ENCODE results near the gene GPC6. TPM values are rescaled to one million over a fixed set of nuclear protein-coding genes. Genes with fewer than 3 reads are reported as not detected.

GPC6 gene
- total RNA-seq, 2 experiments from 2014 or later = not detected

DNA sequence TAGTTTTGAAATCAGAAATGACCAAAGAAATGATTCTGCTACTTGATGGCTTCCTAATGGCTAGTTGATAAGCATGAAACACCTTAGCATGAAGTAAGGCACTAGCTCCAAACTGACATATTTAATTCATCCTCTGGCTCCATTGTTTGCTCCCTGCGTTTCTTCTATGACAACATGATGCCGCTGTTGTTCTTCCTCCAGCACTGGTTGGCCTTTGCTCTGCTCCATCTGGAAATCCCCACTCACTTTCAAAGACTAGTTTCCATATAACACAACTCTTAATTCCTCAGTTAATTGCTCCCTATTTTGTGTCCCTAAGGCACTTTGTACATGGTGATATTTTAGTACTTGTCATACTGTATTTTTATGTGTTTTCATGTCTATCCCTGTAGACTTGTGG lies 151.6 kb downstream of the GPC6 start:
- Histone ChIP-seq H3K36me3 (ENCODE audit: insufficient read depth, low read length) (no peaks in the 10 kb centered on the region), H3K4me3 (ENCODE audit: low read depth, low read length, poor library complexity, severe bottlenecking) (no peak overlapping the region), H3K9me2 (ENCODE audit: insufficient read depth, low read length) (no peaks in the 10 kb centered on the region), H3K79me2 (ENCODE audit: insufficient read depth, low read depth, low read length) (no peaks in the 10 kb centered on the region), H2AFZ (ENCODE audit: low read length) (peak overlapping the region; percentile 64; the same call in 1 of the 2 replicates), H3K9me3 (ENCODE audit: low read length) (no peaks in the 10 kb centered on the region), H3K27ac (ENCODE audit: low read depth, low read length, poor library complexity, severe bottlenecking) (peak overlapping the region; percentile 97), H4K20me1 (ENCODE audit: insufficient read depth, low read length) (no peaks in the 10 kb centered on the region), H3K4me2 (ENCODE audit: low read length) (no peak overlapping the region), H3K4me1 (ENCODE audit: insufficient read depth, low read length, poor library complexity, severe bottlenecking) (peaks cover 29% of the 10 kb centered on the region)
- ChIA-PET POLR2A (no interaction called here), CTCF (ENCODE audit: unreplicated experiment) (no interaction called here)
- no peak for DNase-seq (ENCODE audit: low spot score)
- no TSS peak for BruUV-seq (replicated peaks)
- intact Hi-C loops (cut with micrococcal nuclease; ENCODE audit: unreplicated experiment) = no loop called here
- no peak for TF ChIP-seq EZH2phosphoT487 (IDR thresholded peaks at IDR 0.05; ENCODE audit: borderline replicate concordance, low read depth, low read length)
- TF ChIP-seq, protein P1, sequence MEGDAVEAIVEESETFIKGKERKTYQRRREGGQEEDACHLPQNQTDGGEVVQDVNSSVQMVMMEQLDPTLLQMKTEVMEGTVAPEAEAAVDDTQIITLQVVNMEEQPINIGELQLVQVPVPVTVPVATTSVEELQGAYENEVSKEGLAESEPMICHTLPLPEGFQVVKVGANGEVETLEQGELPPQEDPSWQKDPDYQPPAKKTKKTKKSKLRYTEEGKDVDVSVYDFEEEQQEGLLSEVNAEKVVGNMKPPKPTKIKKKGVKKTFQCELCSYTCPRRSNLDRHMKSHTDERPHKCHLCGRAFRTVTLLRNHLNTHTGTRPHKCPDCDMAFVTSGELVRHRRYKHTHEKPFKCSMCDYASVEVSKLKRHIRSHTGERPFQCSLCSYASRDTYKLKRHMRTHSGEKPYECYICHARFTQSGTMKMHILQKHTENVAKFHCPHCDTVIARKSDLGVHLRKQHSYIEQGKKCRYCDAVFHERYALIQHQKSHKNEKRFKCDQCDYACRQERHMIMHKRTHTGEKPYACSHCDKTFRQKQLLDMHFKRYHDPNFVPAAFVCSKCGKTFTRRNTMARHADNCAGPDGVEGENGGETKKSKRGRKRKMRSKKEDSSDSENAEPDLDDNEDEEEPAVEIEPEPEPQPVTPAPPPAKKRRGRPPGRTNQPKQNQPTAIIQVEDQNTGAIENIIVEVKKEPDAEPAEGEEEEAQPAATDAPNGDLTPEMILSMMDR (conservative IDR thresholded peaks at IDR 0.05; ENCODE audit: low read length) = no peak

DNA sequence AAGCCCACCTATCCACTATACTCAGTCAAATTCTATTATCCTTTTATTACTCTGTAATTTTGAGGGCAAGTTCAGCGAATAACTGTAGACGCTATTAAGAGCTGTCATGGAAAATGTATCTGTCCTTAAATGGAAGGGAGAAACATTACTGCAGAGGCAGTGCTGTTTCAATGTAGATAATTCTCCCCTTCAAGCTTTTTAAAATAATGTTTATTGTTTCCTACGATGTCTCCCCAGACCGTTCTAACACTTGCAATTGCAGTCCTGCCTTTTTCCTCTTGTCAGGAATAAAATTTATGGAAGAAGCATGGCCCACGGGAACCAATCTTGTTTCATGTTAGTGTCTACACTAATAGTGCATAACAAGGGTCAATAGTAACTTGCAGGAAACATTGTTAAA lies 159.5 kb downstream of the GPC6 start:
- no peak overlapping the region for H3K4me2 ChIP-seq (ENCODE audit: low read length)
- H3K4me1 ChIP-seq (ENCODE audit: insufficient read depth, low read length, poor library complexity, severe bottlenecking) = no peaks in the 10 kb centered on the region
- no peak overlapping the region for H2AFZ ChIP-seq (ENCODE audit: low read length)
- H4K20me1 ChIP-seq (ENCODE audit: insufficient read depth, low read length) = no peaks in the 10 kb centered on the region
- POLR2A ChIA-PET = no interaction called here
- no peaks in the 10 kb centered on the region for H3K9me2 ChIP-seq (ENCODE audit: insufficient read depth, low read length)
- no peaks in the 10 kb centered on the region for H3K9me3 ChIP-seq (ENCODE audit: low read length)
- H3K4me3 ChIP-seq (ENCODE audit: low read depth, low read length, poor library complexity, severe bottlenecking) = no peak overlapping the region
- no TSS peak for BruUV-seq (replicated peaks)
- no peaks in the 10 kb centered on the region for H3K36me3 ChIP-seq (ENCODE audit: insufficient read depth, low read length)
- no peak for DNase-seq (ENCODE audit: low spot score)
- no peak overlapping the region for H3K27ac ChIP-seq (ENCODE audit: low read depth, low read length, poor library complexity, severe bottlenecking)
- intact Hi-C loops (cut with micrococcal nuclease; ENCODE audit: unreplicated experiment) = no loop called here
- TF ChIP-seq, protein P1 (conservative IDR thresholded peaks at IDR 0.05; ENCODE audit: low read length) = no peak
- TF ChIP-seq EZH2phosphoT487 (IDR thresholded peaks at IDR 0.05; ENCODE audit: borderline replicate concordance, low read depth, low read length) = no peak
- CTCF ChIA-PET (ENCODE audit: unreplicated experiment) = no interaction called here
- H3K79me2 ChIP-seq (ENCODE audit: insufficient read depth, low read depth, low read length) = no peaks in the 10 kb centered on the region

DNA sequence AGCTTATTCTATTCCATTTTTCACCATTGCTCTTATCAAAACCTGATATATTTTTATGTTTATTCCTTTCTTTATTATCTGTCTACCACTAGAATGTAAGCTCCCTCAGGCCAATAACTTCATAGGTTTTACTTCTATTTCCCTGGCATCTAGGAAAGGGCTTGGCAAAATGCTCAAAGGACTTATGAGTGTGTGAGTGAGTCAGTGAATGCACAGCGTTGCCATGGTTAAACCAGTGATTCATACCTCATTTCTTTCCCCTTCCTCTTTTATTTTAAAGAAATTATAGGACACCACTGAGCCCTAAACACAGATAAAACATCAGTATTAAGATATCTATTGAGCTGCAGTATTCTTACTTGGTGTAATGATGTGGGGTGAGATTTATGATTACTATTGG lies 162.1 kb downstream of the GPC6 start:
- no peaks in the 10 kb centered on the region for H3K9me2 ChIP-seq (ENCODE audit: insufficient read depth, low read length)
- H3K9me3 ChIP-seq (ENCODE audit: low read length) = no peaks in the 10 kb centered on the region
- H3K36me3 ChIP-seq (ENCODE audit: insufficient read depth, low read length) = no peaks in the 10 kb centered on the region
- no peak for TF ChIP-seq EZH2phosphoT487 (IDR thresholded peaks at IDR 0.05; ENCODE audit: borderline replicate concordance, low read depth, low read length)
- TF ChIP-seq, protein P1 (conservative IDR thresholded peaks at IDR 0.05; ENCODE audit: low read length) = no peak
- ChIA-PET POLR2A (no interaction called here), CTCF (ENCODE audit: unreplicated experiment) (no interaction called here)
- H3K4me3 ChIP-seq (ENCODE audit: low read depth, low read length, poor library complexity, severe bottlenecking) = no peak overlapping the region
- H3K79me2 ChIP-seq (ENCODE audit: insufficient read depth, low read depth, low read length) = no peaks in the 10 kb centered on the region
- H3K4me1 ChIP-seq (ENCODE audit: insufficient read depth, low read length, poor library complexity, severe bottlenecking) = no peaks in the 10 kb centered on the region
- no peak overlapping the region for H2AFZ ChIP-seq (ENCODE audit: low read length)
- intact Hi-C loops (cut with micrococcal nuclease; ENCODE audit: unreplicated experiment) = no loop called here
- DNase-seq (ENCODE audit: low spot score) = no peak
- no peak overlapping the region for H3K27ac ChIP-seq (ENCODE audit: low read depth, low read length, poor library complexity, severe bottlenecking)
- BruUV-seq (replicated peaks) = no TSS peak
- no peak overlapping the region for H3K4me2 ChIP-seq (ENCODE audit: low read length)
- H4K20me1 ChIP-seq (ENCODE audit: insufficient read depth, low read length) = no peaks in the 10 kb centered on the region

All from OCI-LY7 (cell line).